DND-41 (cell line): ENCODE data around the gene CDC14A.

Source experiments
- ATAC-seq: fragments of 200-7000 bp; cut with Tn5 transposase; 3 replicates; pipeline ENCODE4 v1.9.1; 2021; ENCODE audit warnings: low read depth; ENCODE audit not compliant: insufficient read depth
- DNase-seq: peaks from one replicate; pipeline ENCODE4 v3.0.0-alpha.2; 2020
- H2AFZ ChIP-seq: 2 replicates; pipeline ENCODE4 v1.6.0; 2012; ENCODE audit warnings: low read depth, low read length
- H3K27ac ChIP-seq: 2 replicates; pipeline ENCODE4 v1.5.1; 2012; ENCODE audit warnings: low read length, inconsistent platforms
- H3K27me3 ChIP-seq: fragments of 200-600 bp; sonication (generic); 2 replicates; pipeline ENCODE4 v1.6.0; 2012; ENCODE audit warnings: low read length, mild to moderate bottlenecking, inconsistent platforms; ENCODE audit not compliant: insufficient read depth, poor library complexity
- H3K36me3 ChIP-seq: 2 replicates; pipeline ENCODE4 v1.5.1; 2012; ENCODE audit warnings: low read length, inconsistent platforms; ENCODE audit not compliant: insufficient read depth
- H3K4me1 ChIP-seq: 2 replicates; pipeline ENCODE4 v1.5.1; 2012; ENCODE audit warnings: mild to moderate bottlenecking, low read length; ENCODE audit not compliant: insufficient read depth
- H3K4me2 ChIP-seq: 2 replicates; pipeline ENCODE4 v1.6.0; 2012; ENCODE audit warnings: mild to moderate bottlenecking, moderate library complexity, low read length, inconsistent platforms; ENCODE audit not compliant: insufficient read depth
- H3K4me3 ChIP-seq, 2 experiments: fragments of 200-600 bp in 1 of 2; shearing (Covaris generic) in 1 of 2; 2 replicates each; pipeline ENCODE4 v1.5.1; 2012 to 2016; ENCODE audit warnings: inconsistent platforms in 2 of 2, low read length in 2 of 2, mild to moderate bottlenecking in 2 of 2, low read depth in 1 of 2, moderate library complexity in 1 of 2
- H3K79me2 ChIP-seq: 2 replicates; pipeline ENCODE4 v1.6.0; 2012; ENCODE audit warnings: low read length, inconsistent platforms; ENCODE audit not compliant: insufficient read depth
- H3K9ac ChIP-seq: 2 replicates; pipeline ENCODE4 v1.6.0; 2012; ENCODE audit warnings: low read depth, mild to moderate bottlenecking, inconsistent platforms, low read length, moderate library complexity
- H3K9me3 ChIP-seq: 2 replicates; pipeline ENCODE4 v1.5.1; 2012; ENCODE audit warnings: low read length, moderate library complexity, mild to moderate bottlenecking, inconsistent platforms; ENCODE audit not compliant: insufficient read depth, severe bottlenecking
- H4K20me1 ChIP-seq: 2 replicates; pipeline ENCODE4 v1.6.0; 2012; ENCODE audit warnings: low read length; ENCODE audit not compliant: insufficient read depth
- CTCF ChIP-seq: IDR thresholded peaks from 2 replicates; pipeline ENCODE4 v1.5.1; 2012; ENCODE audit warnings: borderline replicate concordance, low read length, moderate library complexity, mild to moderate bottlenecking; ENCODE audit not compliant: poor library complexity, severe bottlenecking; ENCODE audit errors: extremely low read depth
- EZH2 ChIP-seq: IDR thresholded peaks from 3 replicates; pipeline ENCODE4 v1.6.1; 2012; ENCODE audit warnings: borderline replicate concordance, low read depth, mild to moderate bottlenecking, moderate library complexity, low read length, inconsistent platforms; ENCODE audit not compliant: severe bottlenecking

The CDC14A gene

GRCh38 chr1:100353988-100354387 lies 1.7 kb downstream of the CDC14A start:
- DNase-seq = no peak

GRCh38 chr1:100354971-100355394 lies 2.7 kb downstream of the CDC14A start:
- peaks cover 63% of the 10 kb centered on the region for H3K79me2 ChIP-seq
- no peak overlapping the region for H3K27ac ChIP-seq
- H3K4me1 ChIP-seq = peaks cover 37% of the 10 kb centered on the region
- peaks cover 17% of the 10 kb centered on the region for H3K36me3 ChIP-seq
- no peak overlapping the region for H2AFZ ChIP-seq
- ATAC-seq (no peak), DNase-seq (no peak)
- peak overlapping the region in 1 of 2 experiments; percentile 30; a peak in 2 of 4 replicates for H3K4me3 ChIP-seq
- H3K9ac ChIP-seq = no peak overlapping the region
- H3K4me2 ChIP-seq = peak overlapping the region; percentile 94
- TF ChIP-seq CTCF = no peak
- no peak for TF ChIP-seq EZH2
- H3K27me3 ChIP-seq = no peaks in the 10 kb centered on the region
- H4K20me1 ChIP-seq = 0 out of 2 replicates have a peak, but pooled peaks cover 3% of the 10 kb centered on the region
- H3K9me3 ChIP-seq = no peaks in the 10 kb centered on the region

More at GRCh38 chr1:100353988-100354387, 1.7 kb downstream of the CDC14A start:
- Histone ChIP-seq H3K4me2 (peak overlapping the region; percentile 94), H3K36me3 (peaks cover 12% of the 10 kb centered on the region), H3K9ac (peak overlapping the region; percentile 96), H3K4me3 (peak overlapping the region in 1 of 2 experiments; percentile 94; a peak in 2 of 4 replicates), H3K27ac (no peak overlapping the region; the same call in 1 of the 2 replicates), H4K20me1 (0 out of 2 replicates have a peak, but pooled peaks cover 3% of the 10 kb centered on the region), H3K9me3 (no peaks in the 10 kb centered on the region), H2AFZ (no peak overlapping the region), H3K4me1 (peaks cover 37% of the 10 kb centered on the region), H3K27me3 (no peaks in the 10 kb centered on the region), H3K79me2 (peaks cover 55% of the 10 kb centered on the region)
- no peak for ATAC-seq
- TF ChIP-seq EZH2 = no peak
- no peak for TF ChIP-seq CTCF

DNA sequence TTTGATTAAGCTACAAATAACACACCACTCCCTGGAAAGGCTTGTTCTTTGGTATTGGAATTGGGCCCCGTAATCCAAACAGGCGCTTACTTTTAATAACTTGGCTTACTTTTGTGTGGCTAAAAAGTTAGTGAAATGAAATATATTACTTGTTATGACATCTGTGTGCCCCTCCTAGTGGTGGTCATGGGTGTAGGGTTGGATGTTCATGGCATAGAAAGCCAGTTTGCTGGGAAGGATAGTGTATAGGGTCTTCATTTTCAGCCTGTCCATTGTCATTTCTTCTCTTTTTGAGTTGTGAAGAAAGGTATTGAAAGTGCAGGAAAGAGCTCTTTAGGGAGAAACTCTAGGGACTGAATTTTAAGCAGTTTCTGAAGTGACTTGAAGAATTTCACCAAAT lies 5.9 kb downstream of the CDC14A start:
- H3K4me3 ChIP-seq = no peak overlapping the region
- no peak overlapping the region for H2AFZ ChIP-seq
- DNase-seq (peak; percentile 18), ATAC-seq (peak; percentile 68)
- H3K4me1 ChIP-seq = peaks cover 28% of the 10 kb centered on the region
- H3K4me2 ChIP-seq = no peak overlapping the region
- no peak overlapping the region for H3K27ac ChIP-seq
- H3K79me2 ChIP-seq = peaks cover 69% of the 10 kb centered on the region
- H3K9ac ChIP-seq = no peak overlapping the region
- no peaks in the 10 kb centered on the region for H3K27me3 ChIP-seq
- TF ChIP-seq CTCF (peak; percentile 62), EZH2 (no peak)
- H3K36me3 ChIP-seq = peaks cover 17% of the 10 kb centered on the region
- H4K20me1 ChIP-seq = 0 out of 2 replicates have a peak, but pooled peaks cover 3% of the 10 kb centered on the region
- no peaks in the 10 kb centered on the region for H3K9me3 ChIP-seq
